ACHN (cell line): ENCODE measurements around the gene PPP1R37.

Experiments used
- DNase-seq: peaks from one replicate; pipeline ENCODE4 v3.0.0-alpha.2; 2015
- in situ Hi-C: cut with HindIII; loops from 2 replicates; pipeline ENCODE4 v1.10.0; 2017; ENCODE audit warnings: low sequenced_read_pairs, low pct_ligation_motif_present, low pct_unique_long_range_greater_than_20kb

Gene PPP1R37

DNA sequence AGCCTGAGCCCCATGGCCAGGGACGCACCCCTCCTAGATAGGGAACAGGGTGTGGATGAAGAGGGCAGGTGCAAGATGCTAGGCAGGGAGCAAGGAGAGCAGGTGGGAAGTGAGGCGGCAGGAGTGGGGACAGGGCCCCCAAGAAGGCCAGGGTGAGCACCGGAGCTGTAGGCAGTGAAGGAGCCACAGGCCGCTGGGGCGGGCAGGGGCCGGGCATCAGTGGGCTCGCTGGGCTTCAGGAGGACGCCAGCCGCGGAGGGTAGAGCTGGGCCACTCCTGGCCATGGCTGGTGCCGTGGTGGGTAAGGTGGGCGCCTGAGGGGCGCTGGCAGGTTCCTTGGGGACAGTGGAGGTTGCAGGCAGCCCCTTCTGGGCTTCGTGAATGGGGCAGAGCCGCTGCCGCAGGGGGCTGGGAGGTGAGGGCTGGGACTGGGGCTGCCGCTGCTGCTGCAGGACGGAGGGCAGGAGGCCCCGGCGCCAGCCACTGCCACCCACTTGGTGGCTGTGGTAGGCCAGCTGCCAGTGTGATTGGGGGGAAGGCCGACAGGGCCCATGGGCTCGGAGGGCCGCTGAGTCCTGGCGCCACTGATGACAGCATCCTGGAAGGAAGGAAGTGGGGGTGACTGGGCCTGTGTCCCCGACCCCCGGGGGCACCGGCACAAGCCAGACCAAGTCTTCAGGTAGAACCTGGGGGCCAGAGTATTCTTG lies 65.7 kb downstream of the PPP1R37 start:
- in situ Hi-C loops, result no loop called here
- DNase-seq, result no peak

DNA sequence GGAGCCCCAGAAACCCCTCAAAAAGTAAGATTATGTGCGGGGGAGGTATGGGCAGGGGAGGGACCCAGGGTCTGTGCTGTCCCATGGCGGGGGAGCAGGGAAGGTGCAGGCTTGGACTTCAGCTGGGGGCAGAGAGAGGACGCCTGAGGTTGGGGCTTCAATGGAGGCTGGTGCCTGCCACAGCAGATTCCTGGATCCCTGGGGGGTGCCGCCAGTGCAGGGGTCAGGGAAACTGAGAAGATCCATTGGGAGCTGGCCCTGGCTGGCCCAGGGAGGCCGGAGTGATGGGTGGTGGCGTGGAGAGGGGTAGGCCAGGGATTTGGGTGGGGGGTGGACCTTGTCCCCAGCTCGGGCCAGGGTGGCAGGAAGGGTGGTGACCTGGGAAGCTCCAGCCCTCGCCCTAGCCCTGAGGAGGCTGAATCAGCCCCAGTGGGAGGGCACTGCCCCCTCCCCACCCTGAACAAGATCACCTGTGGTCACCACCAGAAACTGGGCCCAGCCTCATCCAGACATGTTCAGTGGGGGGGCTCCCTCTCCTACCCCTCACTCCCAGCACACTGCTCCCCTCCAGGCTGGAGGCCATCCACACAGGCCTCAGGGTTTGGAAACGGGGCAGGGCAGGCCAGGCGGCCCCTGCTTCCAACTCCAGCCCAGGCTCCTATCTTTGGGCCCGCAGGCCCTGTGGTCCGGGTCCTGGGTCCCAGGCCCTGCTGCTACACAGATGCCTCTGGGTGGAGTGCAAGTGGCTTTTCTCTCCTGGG lies 66.4 kb downstream of the PPP1R37 start:
- in situ Hi-C loops, result no loop called here
- DNase-seq, result no peak

DNA sequence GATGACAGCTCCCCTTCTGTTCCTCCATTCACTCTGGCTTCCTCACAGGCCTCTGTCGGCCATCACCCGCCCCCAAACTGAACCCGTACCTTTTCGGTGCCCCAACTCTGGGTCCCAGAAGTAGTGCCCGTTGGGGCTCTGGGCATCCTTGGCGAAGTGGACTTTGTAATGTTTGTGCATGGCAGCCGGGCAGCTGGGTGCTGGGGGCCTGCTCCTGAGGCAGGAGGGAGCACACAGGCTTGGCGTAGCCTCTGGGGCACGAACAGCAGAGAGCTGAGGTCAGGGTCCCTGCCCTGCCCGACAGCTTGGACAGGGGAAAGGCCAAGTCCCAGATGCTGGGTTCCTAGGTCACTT lies 67.0 kb downstream of the PPP1R37 start:
- no peak for DNase-seq
- in situ Hi-C loops, result no loop called here

GRCh38 chr19:45160870-45161737 lies 68.1 kb downstream of the PPP1R37 start, which contains the start of gene NKPD1:
Gene NKPD1 (minus strand): TSS chr19:45160982. CDS start chr19:45160150, 832 bp downstream.
- in situ Hi-C loops, result no loop called here
- no peak for DNase-seq

DNA sequence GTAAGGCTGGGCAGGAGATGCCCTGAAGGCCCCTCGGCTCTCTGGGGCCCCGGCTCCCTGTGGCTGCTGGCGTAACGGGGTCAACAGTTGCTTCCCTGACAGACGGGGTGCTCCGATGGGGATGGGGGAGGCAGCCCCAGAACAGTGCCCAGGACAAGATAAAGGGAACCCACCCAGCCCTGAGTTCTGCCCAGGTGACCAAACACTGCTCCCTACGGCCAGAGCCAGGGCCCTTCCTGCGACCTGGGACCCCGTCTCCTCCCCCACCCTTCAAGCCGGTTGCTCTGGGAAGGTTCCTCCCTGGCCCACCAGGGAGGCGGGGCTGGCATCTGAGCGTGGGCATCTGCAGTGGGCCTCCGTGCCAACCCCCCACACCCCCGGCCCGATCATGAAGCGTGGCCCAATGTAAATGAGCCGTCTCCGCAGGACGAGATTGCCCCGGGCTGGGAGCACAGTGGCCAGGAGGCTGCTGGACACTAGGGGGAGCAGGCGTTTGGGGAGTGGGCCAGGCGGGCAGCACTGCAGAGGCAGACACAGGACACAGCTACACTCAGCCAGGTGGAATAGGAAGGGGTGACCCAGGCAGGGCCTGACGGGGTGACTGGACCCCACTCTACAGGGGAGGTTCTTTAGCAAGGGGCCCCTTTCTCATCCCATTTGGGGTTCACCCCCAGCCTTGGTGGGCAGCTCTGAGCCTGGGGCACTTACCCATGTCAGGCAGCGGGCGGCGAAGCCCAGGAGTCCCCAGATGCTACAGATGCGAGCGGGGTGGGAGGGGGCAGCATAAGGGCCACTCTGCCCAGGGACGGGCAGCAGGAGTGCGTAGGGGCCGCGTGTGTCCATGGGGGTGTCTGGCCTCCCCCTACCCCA lies 69.0 kb downstream of the PPP1R37 start:
- DNase-seq, result peak; percentile 42
- in situ Hi-C loops, result no loop called here

- in situ Hi-C loops, result no loop called here
- DNase-seq, result no peak
Observed at GRCh38 chr19:45162608-45163143, 69.7 kb downstream of the PPP1R37 start.

- in situ Hi-C loops, result no loop called here
- DNase-seq, result no peak
Observed at GRCh38 chr19:45163156-45163555, 70.2 kb downstream of the PPP1R37 start.

DNA sequence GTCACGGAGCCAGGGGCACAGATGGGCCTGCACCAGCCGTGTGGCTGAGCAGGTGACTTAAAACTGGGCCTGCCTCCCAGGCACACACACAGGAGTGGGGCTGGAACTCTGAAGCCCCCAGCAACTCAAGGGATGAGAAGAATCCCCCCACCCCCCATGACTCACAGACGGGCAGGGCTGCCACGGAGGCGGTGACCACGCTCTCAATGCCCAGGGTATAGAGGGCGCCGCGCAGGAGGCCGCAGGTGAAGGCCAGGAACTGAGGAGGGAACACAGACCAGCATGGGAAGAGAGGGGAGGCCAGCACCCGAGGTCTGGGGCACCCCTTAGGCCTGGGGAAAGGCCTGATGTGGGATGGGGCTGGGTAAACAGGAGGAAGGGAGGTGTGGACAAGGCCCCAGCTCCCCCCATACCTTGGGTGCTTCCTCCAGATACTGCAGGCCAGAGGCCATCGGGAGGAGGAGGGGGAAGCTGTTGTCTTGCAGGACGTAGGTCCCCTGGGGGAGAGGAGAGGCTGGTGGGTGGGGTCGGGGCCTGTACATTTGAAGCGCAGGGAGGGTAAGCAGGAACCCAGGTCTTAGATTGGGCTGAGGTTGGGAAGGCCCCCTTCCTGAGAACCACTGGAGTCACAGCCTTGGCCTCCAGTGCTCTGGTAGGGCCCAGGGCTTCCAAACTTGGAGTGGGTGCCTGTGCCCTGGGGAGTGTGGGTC lies 70.9 kb downstream of the PPP1R37 start:
- in situ Hi-C loops, result no loop called here
- DNase-seq, result no peak

DNA sequence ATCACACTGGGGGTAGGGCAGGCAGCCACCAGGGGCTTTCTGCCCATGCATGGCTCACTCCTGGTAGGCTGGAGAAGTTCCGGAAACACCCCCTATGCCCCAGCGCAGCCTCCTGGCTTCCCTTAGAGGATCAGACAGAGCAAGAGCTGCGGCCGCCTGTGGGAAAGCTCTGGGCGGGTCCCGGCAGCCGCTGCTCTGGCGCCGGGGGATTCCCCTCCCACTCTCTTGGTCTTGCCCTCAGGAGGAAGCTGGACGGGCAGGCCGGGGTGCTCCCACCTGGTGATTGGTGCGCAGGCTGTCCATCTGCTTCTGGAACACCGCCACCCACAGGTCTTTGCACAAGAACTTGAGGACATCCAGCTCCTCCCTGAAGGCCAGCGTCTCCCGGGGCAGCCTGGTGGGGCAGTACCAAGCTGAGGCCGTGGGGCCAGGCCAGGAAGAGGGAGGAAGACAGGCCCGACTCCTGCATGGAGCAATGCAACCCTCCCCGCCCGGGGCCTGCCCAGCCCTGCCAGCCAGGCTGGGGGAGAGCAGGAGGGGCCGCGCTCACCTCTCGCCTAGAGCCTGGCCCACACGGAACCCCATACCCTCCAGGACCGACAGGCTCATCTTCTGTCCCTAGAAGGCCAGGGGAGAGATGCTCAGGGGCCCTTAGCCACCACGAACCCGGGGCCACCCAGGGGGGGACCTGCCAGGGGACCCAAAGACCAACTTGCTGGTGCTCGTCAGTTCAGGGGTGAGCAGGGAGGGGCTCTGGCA lies 71.8 kb downstream of the PPP1R37 start:
- DNase-seq, result no peak
- in situ Hi-C loops, result no loop called here

- in situ Hi-C loops, result no loop called here
Observed at GRCh38 chr19:45166723-45167252, 73.8 kb downstream of the PPP1R37 start.

GRCh38 chr19:45168767-45169351 lies 75.9 kb downstream of the PPP1R37 start:
- in situ Hi-C loops, result no loop called here
- DNase-seq, result no peak

More at GRCh38 chr19:45166723-45167252, 73.8 kb downstream of the PPP1R37 start:
- no peak for DNase-seq

- in situ Hi-C loops, result no loop called here
- no peak for DNase-seq
Observed at GRCh38 chr19:45169602-45170001, 76.6 kb downstream of the PPP1R37 start.

- DNase-seq, result no peak
- in situ Hi-C loops, result no loop called here
Observed at GRCh38 chr19:45170146-45171106, 77.4 kb downstream of the PPP1R37 start.

- no peak for DNase-seq
- in situ Hi-C loops, result no loop called here
Observed at GRCh38 chr19:45171211-45171623, 78.2 kb downstream of the PPP1R37 start.

GRCh38 chr19:45172173-45172572 lies 79.2 kb downstream of the PPP1R37 start:
- in situ Hi-C loops, result no loop called here
- DNase-seq, result no peak
